T-helper 2 cell treated with Interferon-gamma antibody and Interleukin-4, amounts not matched to agents 5 μg/mL and 100 μg/mL, for 36 hours (primary cell): ENCODE data around the gene METTL2B.
"Not testable (repeated sequence)": the region's sequence is repeated elsewhere in the genome, so short reads cannot be mapped to it uniquely, and the experiment has no call there.

Source experiments
- DNase-seq: peaks from one replicate; pipeline ENCODE4 v3.0.0; 2021; ENCODE audit warnings: low spot score
- H3K27ac Mint-ChIP-seq: one replicate; pipeline ENCODE4 v1.8.0; 2021; ENCODE audit warnings: mild to moderate bottlenecking, mixed read lengths
- H3K27me3 Mint-ChIP-seq: one replicate; pipeline ENCODE4 v1.8.0; 2021; ENCODE audit warnings: low read depth, mixed read lengths
- H3K36me3 Mint-ChIP-seq: one replicate; pipeline ENCODE4 v1.8.0; 2021; ENCODE audit warnings: low read depth, mixed read lengths
- H3K4me1 Mint-ChIP-seq: one replicate; pipeline ENCODE4 v1.8.0; 2021; ENCODE audit warnings: low read depth, mixed read lengths
- H3K4me3 Mint-ChIP-seq: one replicate; pipeline ENCODE4 v1.8.0; 2022; ENCODE audit warnings: mild to moderate bottlenecking, moderate library complexity, mixed read lengths
- H3K9me3 Mint-ChIP-seq: one replicate; pipeline ENCODE4 v1.8.0; 2021; ENCODE audit warnings: mixed read lengths

Gene METTL2B

GRCh38 chr7:128476402-128477335 is at the start of gene METTL2B:
TSS of gene METTL2B (plus strand) at chr7:128476748. CDS start at chr7:128476766, 18 bp downstream.
- Mint-ChIP-seq H3K4me1 (peaks cover 13% of the 10 kb centered on the region), H3K4me3 (peak within 1 kb of the TSS; percentile 94), H3K27ac (peak within 1 kb of the TSS; percentile 99), H3K36me3 (peaks cover 21% of the 10 kb centered on the region)
- not testable (repeated sequence) for H3K9me3 Mint-ChIP-seq, H3K27me3 Mint-ChIP-seq
- DNase-seq, result peak; percentile 95

- Mint-ChIP-seq H3K9me3 (no peaks in the 10 kb centered on the region), H3K27ac (no peak overlapping the region), H3K27me3 (no peaks in the 10 kb centered on the region), H3K4me1 (peaks cover 4% of the 10 kb centered on the region), H3K36me3 (no peaks in the 10 kb centered on the region), H3K4me3 (no peak overlapping the region)
- DNase-seq, result no peak
Measured at GRCh38 chr7:128427289-128427891, 49.2 kb upstream of the METTL2B start.

- Mint-ChIP-seq H3K36me3 (no peaks in the 10 kb centered on the region), H3K27ac (no peak overlapping the region), H3K4me3 (no peak overlapping the region), H3K9me3 (no peaks in the 10 kb centered on the region), H3K27me3 (peaks cover 3% of the 10 kb centered on the region), H3K4me1 (peaks cover 4% of the 10 kb centered on the region)
- DNase-seq, result no peak
Measured at GRCh38 chr7:128430207-128430606, 46.3 kb upstream of the METTL2B start.

- H3K36me3 Mint-ChIP-seq, result no peaks in the 10 kb centered on the region
- no peak overlapping the region for H3K27ac Mint-ChIP-seq
- peaks cover 4% of the 10 kb centered on the region for H3K4me1 Mint-ChIP-seq
- no peak overlapping the region for H3K4me3 Mint-ChIP-seq
- H3K27me3 Mint-ChIP-seq, result peaks cover 3% of the 10 kb centered on the region
- no peaks in the 10 kb centered on the region for H3K9me3 Mint-ChIP-seq
- no peak for DNase-seq
Measured at GRCh38 chr7:128431221-128431620, 45.3 kb upstream of the METTL2B start.

GRCh38 chr7:128431754-128432153 is 44.8 kb upstream of the METTL2B start:
- H3K9me3 Mint-ChIP-seq, result no peaks in the 10 kb centered on the region
- peaks cover 3% of the 10 kb centered on the region for H3K27me3 Mint-ChIP-seq
- peaks cover 4% of the 10 kb centered on the region for H3K4me1 Mint-ChIP-seq
- no peak for DNase-seq
- H3K27ac Mint-ChIP-seq, result no peak overlapping the region
- H3K4me3 Mint-ChIP-seq, result no peak overlapping the region
- H3K36me3 Mint-ChIP-seq, result no peaks in the 10 kb centered on the region

GRCh38 chr7:128434413-128435326 is 41.9 kb upstream of the METTL2B start:
- Mint-ChIP-seq H3K4me1 (peaks cover under 1% of the 10 kb centered on the region), H3K27ac (no peak overlapping the region), H3K36me3 (no peaks in the 10 kb centered on the region), H3K9me3 (no peaks in the 10 kb centered on the region), H3K4me3 (no peak overlapping the region), H3K27me3 (peaks cover 3% of the 10 kb centered on the region)
- DNase-seq, result no peak

- H3K27me3 Mint-ChIP-seq, result peaks cover 3% of the 10 kb centered on the region
- H3K36me3 Mint-ChIP-seq, result no peaks in the 10 kb centered on the region
- no peak for DNase-seq
- H3K9me3 Mint-ChIP-seq, result no peaks in the 10 kb centered on the region
- H3K4me1 Mint-ChIP-seq, result no peaks in the 10 kb centered on the region
- H3K27ac Mint-ChIP-seq, result no peak overlapping the region
- no peak overlapping the region for H3K4me3 Mint-ChIP-seq
Measured at GRCh38 chr7:128435327-128435686, 41.2 kb upstream of the METTL2B start.

GRCh38 chr7:128437426-128438332 is 38.9 kb upstream of the METTL2B start:
- Mint-ChIP-seq H3K36me3 (no peaks in the 10 kb centered on the region), H3K27me3 (peaks cover 3% of the 10 kb centered on the region), H3K9me3 (no peaks in the 10 kb centered on the region), H3K27ac (no peak overlapping the region), H3K4me3 (no peak overlapping the region), H3K4me1 (no peaks in the 10 kb centered on the region)
- DNase-seq, result no peak

GRCh38 chr7:128442356-128442755 is 34.2 kb upstream of the METTL2B start:
- no peak for DNase-seq
- no peaks in the 10 kb centered on the region for H3K27me3 Mint-ChIP-seq
- H3K27ac Mint-ChIP-seq, result no peak overlapping the region

GRCh38 chr7:128443831-128444600 is 32.5 kb upstream of the METTL2B start:
- no peaks in the 10 kb centered on the region for H3K36me3 Mint-ChIP-seq
- H3K27me3 Mint-ChIP-seq, result no peaks in the 10 kb centered on the region
- no peak overlapping the region for H3K4me3 Mint-ChIP-seq
- peaks cover 5% of the 10 kb centered on the region for H3K4me1 Mint-ChIP-seq
- H3K27ac Mint-ChIP-seq, result no peak overlapping the region
- no peak for DNase-seq
- no peaks in the 10 kb centered on the region for H3K9me3 Mint-ChIP-seq

More at GRCh38 chr7:128442356-128442755, 34.2 kb upstream of the METTL2B start:
- no peaks in the 10 kb centered on the region for H3K36me3 Mint-ChIP-seq
- H3K4me3 Mint-ChIP-seq, result no peak overlapping the region
- peaks cover 4% of the 10 kb centered on the region for H3K4me1 Mint-ChIP-seq
- no peaks in the 10 kb centered on the region for H3K9me3 Mint-ChIP-seq

GRCh38 chr7:128446306-128446705 is 30.2 kb upstream of the METTL2B start:
- Mint-ChIP-seq H3K36me3 (no peaks in the 10 kb centered on the region), H3K27me3 (no peaks in the 10 kb centered on the region), H3K9me3 (no peaks in the 10 kb centered on the region), H3K27ac (no peak overlapping the region), H3K4me3 (no peak overlapping the region), H3K4me1 (peaks cover 13% of the 10 kb centered on the region)
- no peak for DNase-seq

- H3K4me3 Mint-ChIP-seq, result no peak overlapping the region
- H3K4me1 Mint-ChIP-seq, result peaks cover 24% of the 10 kb centered on the region
- no peak for DNase-seq
- H3K27ac Mint-ChIP-seq, result no peak overlapping the region
- no peaks in the 10 kb centered on the region for H3K36me3 Mint-ChIP-seq
- no peaks in the 10 kb centered on the region for H3K9me3 Mint-ChIP-seq
- no peaks in the 10 kb centered on the region for H3K27me3 Mint-ChIP-seq
Measured at GRCh38 chr7:128447941-128448564, 28.5 kb upstream of the METTL2B start.
